Activated T-cell treated with anti-CD3 and anti-CD28 coated beads, Interleukin-2, amount 50 U/mL, for 1 hour (primary cell): ENCODE results near the gene GNAL.
A peak's percentile ranks its signal among the peaks of the same experiment; 100 is the strongest.
"Not testable (repeated sequence)": the region's sequence is repeated elsewhere in the genome, so short reads cannot be mapped to it uniquely, and the experiment has no call there.

Experiments used
- DNase-seq: peaks from one replicate; pipeline ENCODE4 v3.0.0-alpha.2; 2020

GNAL gene

DNA sequence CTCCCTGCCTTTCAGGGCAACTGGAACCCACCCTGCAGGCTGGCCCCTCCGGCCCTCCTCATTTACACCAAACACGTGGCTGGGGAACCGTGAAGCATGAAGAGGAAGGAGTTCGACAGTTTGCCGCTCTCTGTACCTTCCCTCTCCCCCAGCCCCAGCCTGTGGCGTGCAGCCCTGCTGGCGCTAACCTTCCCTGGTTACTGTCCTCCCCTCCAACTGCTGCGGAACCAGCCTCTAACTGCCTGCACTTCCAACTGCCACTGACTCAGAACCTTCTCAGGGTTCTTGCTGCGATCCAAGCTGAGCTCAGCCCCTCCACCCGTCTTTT, 19.2 kb upstream of the GNAL start:
- no peak for DNase-seq

DNA sequence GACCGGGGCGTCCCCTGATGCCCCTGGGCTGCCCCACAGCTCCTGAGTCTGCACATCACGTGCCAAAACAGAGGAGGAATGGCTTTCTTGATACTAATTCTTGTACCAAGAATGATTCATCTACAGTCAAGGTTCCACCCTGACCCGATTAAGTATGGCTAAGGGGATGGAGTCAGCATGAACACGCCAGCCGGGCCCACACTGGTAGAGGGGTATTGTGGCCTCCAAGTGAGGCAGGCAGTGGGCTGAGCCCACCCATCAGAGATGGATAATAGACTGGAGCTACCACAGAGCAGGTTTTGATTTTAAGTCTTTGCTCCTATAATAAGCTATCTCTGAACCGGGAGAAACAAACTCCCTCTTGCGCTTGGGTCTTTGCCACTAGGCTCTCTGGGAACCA, 17.9 kb upstream of the GNAL start:
- no peak for DNase-seq

DNA sequence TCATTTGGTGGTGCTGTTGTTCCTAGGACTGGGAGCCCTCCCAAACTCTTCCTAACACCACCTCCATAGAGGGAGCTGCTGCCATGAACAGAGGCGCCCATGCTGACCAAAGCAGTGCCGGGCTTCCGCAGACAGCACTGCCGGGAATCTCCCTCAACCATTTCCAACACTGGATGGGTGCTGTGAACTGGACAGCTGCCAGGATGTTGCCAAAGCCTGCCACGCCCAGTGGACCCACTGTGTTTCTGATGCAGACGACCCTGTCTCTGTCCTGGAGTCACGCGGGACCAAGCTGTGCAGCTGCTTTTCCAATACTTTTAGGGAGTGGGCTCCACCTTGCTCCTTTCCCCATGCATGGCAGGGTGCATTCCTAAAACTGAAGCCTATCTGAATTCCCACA, 16.9 kb upstream of the GNAL start:
- DNase-seq = no peak

DNA sequence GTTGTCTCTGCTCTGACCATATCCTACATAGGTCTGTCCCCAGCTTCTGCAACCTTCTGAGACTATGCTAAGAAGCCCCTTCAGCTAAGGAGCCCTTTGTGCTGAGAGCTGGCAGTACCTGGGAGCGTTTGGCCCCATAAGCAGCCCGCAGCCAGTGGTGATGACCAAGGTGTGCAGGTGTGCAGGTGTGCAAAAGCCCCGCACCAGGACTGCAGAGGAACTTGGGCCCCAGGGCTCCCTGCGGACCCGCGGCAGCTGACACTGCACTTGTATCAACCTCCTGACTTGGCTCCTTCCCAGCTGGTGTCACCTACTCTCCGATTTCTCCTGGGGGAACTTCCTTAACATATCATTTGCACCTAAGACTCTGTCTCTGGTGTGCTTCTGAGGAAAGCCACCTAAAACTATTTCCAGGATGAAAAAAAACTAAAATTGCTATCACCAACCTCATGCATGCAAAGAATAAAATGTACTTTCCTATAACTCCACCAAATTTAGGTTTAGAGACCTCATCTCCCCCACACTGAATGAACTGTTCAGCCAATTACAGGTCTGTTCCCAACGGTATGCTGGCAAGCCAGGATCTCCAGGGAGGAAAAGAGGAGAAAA, 16.1 kb upstream of the GNAL start:
- no peak for DNase-seq

DNA sequence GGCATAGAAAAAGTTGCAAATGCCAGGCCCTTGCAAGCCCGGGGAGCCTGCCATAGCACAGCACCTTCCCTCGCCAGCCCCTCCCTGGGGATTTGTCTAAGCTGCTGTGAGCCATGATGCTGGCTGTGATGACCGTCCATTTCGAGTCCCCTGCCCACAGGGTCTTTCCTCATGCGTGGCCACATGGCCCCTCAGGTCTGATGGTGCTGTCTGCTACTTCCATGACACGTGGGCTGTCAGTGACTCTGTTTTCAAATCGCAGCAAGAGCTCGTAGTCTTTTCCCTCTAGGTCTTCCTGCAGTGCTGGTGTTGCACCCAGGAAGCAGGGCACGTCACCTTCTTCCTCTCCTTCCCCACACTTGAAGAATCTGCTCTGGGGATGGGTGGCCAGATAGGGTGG, 15.5 kb upstream of the GNAL start:
- no peak for DNase-seq

DNA sequence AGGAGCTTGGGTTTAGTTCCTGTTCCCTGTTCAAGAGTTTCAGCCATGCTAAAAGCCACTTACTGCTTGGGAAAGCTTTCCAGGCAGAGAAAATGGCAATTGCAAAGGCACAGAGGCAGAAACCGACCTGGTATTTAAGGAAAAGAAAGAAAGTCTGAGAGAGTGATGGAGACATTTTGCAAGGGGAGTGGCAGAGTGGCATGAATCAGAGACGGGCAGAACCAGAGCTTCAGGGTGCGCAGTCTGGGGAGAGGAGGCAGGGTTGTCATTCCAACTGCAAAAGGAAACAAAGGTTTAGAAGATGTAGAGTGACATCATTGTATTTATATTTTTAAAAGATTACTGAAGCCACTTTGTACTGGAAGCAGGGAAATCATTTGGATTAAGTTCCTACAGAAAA, 14.9 kb upstream of the GNAL start:
- no peak for DNase-seq

DNA sequence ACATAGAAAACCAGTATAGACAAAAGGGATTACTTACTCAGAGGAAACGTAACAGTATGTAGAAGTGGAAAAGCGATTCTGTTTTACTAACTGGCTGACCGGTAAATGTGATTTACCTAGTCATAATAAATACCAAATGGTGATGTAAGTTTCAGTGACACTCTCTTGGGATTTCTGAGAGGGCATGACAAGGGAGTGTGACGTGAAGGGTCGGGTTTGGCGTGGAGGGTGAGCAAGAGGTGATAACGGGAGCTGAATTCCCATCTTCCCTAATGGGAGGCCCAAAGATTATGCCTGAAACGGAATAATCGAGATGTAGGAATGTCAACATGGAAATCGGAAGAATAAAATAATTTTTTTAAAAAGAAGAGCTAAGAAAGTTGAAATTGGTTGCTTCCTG, 12.7 kb upstream of the GNAL start:
- DNase-seq = no peak

DNA sequence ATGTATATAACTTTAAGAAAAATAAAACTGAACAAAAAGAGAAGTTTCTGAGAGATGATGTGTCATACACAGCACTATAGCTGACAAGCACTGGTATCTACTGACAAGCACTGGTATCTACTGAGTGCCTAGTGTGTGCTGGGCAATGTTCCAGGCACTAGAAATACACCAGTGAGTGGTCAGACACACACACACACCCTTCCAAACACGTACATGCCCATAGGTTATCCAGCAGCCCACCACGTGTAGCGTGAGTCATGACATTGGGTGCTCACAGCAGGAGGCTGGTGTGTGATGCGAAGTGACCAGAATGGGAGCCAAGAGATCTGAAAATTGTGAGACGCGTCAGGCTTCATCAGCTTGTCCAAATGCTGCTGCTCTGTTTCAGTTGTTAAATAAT, 12.2 kb upstream of the GNAL start:
- no peak for DNase-seq

DNA sequence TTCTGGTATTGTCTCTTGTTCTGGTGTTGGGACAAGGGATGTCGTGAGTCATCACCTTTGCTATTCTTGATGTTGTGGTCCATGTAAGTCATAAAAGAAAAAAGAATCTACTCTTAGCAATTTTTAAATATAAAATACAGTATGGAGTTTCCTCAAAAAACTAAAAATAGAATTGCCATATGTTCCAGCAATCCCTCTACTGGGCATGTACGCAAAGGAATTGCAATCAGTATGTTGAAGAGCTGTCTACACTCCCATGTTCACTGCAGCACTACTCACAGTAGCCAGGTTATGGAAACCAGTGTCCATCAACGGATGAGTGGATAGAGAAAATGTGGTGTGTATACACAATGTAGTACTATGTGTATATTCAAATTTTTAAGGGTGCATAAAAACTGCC, 10.9 kb upstream of the GNAL start:
- no peak for DNase-seq

DNA sequence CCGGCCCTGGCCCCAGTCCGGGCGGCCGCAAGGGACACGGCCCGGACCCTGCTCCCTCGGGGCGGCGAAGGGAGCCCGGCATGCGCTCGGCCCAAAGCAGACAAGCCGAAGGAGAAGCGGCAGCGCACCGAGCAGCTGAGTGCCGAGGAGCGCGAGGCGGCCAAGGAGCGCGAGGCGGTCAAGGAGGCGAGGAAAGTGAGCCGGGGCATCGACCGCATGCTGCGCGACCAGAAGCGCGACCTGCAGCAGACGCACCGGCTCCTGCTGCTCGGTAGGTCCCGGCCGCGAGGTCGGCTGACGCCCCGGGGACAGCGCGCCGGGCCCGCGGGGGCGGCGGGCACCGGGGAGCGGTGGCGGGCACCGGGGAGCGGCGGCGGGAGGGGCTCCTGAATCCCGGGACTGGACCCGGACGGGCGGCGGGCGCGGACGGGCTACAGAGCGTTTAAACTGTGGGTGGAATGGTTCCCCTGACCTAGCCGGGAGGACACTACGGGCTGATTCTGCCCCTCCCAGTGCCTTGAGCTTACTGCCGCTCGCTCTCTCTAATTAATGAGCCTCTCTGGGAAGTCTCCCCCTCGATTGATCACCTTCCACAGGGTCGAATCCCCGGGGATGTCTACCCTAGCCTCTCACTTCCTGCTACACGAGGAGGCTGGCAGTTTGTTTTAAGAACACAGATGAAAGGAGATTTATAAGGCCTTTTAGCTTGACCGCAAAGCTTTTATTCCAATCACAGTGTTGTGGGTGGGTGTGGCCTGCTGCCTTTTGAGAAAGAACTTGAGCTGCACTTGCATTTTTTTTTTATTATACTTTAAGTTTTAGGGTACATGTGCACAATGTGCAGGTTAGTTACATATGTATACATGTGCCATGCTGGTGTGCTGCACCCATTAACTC, 853 bp downstream of the GNAL start:
- DNase-seq = peak; percentile 21

DNA sequence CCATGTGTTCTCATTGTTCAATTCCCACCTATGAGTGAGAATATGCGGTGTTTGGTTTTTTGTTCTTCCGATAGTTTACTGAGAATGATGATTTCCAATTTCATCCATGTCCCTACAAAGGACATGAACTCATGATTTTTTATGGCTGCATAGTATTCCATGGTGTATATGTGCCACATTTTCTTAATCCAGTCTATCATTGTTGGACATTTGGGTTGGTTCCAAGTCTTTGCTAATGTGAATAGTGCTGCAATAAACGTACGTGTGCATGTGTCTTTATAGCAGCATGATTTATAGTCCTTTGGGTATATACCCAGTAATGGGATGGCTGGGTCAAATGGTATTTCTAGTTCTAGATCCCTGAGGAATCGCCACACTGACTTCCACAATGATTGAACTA, 1.6 kb downstream of the GNAL start:
- not testable (repeated sequence) for DNase-seq

DNA sequence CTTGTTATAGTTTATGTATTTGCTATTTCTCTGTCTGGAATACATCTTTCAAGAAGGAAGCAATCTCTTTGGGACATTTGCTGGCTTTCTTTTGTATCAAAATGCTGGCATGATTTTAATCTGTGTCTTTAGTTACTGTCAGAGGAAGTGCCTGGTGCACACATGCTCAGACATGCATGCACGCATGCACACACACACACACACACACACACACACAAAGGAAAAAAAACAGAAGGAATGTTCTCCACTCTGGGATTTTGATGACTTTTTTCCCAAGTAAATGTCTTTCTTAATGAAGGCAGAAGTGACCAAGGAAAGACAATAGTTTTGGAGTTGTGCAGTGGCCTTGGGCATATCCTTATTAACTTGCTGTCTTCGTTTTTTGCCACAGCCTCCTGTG, 6.7 kb downstream of the GNAL start:
- DNase-seq = no peak

DNA sequence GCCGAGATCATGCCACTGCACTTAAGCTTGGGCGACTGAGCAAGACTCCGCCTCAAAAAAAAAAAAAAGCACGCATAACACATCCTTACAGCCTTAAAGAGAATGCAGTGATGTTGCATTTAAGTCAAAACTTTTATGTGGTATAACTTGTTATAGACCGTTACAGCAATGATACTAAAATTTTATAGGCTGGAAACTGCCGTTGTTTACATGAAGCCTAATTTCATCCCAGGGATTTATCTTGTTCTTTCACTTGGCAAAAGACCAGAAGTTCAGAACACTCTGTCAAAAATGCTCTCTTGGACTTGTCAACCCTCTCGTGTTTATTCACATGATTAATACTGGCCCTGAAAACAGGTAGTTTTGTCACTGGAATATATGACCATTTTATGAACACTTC, 7.4 kb downstream of the GNAL start:
- no peak for DNase-seq

DNA sequence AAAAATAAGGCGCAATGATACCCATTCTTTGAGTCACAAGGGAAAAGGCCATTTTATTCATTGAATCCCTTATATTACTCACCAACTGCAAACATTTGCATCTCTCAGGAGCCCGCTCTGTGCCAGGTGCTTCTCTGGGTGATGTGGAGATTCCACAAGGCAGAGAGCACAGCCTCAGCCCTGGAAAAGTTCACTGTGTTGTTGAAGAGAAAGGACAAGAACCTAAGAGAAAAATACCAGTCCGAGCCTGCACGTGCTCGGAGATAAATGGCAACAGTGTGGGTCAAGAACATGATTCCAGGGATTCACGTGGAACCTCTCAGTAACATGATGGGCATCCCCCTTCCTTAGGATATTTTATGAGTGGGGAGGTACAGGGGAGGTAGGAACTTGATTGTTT, 11.8 kb downstream of the GNAL start:
- no peak for DNase-seq

DNA sequence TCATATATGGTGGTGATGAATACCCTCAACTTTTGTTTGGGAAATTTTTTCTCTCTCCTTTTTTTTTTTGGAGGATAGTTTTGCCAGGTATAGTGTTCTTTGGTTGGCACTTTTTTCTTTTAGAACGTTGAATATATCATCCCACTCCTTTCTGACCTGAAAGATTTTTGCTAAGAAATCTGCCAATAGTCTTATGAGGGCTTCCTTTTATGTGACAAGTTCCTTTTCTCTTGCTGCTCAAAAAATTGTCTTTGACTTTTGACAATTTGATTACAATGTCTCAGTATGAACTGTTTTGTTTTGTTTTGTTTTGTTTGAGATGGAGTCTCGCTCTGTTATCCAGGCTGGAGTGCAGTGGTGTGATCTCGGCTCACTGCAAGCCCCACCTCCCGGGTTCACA, 21.5 kb downstream of the GNAL start:
- no peak for DNase-seq

DNA sequence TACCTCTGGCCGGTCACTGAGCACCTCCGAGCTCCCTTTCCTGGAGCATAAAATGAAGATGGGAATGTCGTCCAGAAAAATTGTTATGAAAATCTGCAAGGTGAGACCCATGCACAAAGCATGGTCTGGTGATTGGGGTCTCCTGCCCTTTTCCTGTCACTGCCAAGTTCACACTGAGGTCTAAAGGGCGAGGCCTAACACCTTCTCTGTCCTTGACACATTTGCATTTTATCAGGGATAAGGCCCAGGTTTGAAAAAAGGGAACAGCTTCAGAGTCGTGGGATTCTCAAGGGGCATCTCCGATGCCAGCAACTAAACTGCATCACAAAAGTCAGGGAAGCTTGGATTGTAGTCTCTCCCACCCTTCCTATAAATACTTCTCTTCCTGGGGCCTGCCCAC, 24.7 kb downstream of the GNAL start:
- no peak for DNase-seq

DNA sequence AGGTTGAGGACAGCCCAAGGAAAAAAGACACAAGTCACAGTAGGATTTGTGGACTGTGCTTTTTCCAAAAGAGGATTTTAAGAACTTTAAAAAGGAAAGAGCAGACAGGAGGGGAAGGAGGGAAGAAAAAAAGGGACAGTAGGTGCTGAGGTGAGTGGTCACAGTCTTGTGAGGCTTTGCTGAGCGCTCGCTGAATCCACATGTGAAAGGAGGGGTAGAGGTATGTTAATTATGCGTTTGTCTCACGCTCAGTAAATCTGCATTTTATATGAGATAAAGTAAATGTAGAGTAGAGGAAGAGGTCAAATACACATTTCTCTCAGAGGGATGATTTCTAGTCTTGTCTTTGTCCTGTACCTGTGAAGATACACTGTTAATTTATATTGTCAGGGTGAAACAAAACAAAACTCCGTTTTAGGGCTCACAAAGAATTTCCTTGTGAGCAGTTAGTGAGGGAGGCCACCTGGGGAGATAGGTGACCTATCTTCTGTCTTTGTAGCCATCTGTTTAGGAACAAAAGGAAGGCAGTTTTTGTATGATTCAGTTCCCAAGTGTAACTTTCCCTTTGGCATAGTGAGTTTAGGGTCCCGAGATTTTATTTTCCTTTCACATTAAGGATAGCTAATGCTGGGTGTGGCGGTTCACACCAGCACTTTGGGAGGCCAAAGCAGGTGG, 25.3 kb downstream of the GNAL start:
- DNase-seq = no peak

DNA sequence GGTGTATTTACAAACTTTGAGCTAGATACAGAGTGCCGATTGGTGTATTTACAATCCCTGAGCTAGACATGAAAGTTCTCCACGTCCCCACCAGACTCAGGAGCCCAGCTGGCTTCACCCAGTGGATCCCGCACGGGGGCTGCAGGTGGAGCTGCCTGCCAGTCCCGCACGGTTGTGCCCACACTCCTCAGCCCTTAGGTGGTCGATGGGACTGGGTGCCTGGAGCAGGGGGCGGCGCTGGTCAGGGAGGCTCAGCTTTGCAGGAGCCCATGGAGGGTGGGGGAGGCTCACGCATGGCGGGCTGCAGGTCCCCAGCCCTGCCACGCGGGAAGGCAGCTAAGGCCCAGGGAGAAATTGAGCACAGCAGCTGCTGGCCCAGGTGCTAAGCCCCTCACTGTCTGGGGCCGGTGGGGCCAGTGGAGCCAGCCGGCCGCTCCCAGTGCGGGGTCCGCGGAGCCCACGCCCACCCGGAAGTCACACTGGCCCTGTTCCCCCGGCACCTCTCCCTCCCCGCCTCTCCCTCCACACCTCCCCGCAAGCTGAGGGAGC, 27.8 kb downstream of the GNAL start:
- DNase-seq = not testable (repeated sequence)

DNA sequence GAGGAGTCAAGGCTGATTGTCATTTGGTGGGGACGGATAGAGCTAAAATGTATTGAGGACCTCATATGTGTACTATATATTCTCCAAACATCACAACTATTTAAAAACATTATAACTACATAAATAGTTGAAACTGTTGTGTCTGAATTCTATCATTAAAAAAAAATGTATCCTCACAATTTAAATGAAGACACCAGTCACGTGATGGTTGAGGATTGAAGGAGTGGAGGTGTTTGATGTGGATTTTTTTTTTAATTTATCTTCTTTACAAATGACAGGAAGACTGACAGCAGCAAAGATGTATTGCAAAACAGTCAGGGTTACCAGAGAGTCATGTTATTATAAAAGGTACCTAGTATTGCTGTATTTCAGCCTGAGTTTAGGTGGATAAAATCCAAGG, 30.0 kb downstream of the GNAL start:
- DNase-seq = no peak

DNA sequence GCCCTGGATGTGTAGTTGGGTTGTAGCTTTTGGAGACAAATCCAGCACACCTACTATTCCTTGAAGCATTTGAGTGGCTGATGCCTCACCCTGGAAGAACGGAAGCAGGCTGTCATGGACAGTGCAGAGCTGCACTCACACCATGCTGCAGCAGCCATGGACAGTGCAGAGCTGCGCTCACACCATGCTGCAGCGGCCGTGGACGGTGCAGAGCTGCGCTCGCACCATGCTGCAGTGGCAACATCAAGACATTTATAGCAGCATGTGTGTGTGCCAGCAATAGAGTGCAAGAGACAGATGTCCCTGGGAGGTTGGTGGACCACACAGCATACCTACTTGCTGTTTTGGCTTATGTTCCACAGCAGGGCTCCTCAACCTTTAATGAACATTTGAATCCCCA, 30.6 kb downstream of the GNAL start:
- no peak for DNase-seq

DNA sequence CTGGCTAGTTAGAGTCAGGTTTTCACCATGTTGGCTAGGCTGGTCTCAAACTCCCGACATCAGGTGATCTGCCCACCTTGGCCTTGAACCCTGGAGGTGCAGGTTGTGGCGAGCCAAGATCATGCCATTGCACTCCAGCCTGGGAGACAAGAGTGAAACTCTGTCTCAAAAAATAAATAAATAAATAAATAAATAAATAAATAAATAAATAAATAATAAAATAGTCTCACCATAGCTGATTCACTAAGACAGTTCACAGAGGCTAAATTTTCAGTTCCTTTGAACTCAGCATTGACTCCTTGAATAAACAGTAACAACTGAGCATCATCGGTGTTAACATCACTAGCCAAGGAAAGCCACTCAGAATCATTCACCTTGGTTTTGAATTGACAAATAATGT, 32.7 kb downstream of the GNAL start:
- DNase-seq = no peak

DNA sequence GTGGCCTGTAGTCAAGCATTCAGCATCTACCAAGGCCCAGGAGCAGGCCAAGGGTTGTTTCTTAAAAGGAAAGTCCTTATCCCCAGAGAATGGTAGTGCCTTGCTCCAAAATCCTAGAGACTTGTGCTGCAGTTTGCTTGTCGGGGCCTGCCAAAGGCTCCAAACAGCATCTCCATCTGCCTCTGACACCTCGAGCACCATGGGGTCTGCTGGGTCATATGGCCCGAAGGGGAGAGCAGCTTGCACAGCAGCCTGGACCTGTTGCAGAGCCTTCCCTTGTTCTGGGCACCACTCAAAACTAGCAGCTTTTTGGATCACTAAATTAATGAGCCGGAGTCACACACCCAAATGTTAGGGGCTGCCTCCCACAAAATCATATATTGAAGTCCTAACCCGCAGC, 35.7 kb downstream of the GNAL start:
- no peak for DNase-seq

DNA sequence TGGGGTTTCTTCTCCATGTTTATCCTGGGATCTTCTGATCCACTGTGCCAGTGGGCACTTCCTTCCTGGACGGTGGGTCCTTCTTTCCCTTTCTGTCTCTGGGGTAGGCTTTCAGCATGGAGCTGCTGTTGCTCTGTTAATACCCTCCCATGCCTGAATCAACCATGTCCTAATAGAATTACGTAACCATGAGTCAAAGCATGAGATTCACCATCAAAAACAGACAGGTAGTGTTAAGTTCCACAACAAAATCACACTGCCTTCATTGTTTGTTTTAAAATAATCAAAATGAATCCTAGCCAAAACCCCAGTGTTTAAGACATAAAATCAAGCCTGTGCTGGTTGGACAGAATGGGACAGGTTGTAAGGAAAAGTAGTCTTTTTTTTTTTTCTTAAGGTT, 37.5 kb downstream of the GNAL start:
- DNase-seq = no peak

DNA sequence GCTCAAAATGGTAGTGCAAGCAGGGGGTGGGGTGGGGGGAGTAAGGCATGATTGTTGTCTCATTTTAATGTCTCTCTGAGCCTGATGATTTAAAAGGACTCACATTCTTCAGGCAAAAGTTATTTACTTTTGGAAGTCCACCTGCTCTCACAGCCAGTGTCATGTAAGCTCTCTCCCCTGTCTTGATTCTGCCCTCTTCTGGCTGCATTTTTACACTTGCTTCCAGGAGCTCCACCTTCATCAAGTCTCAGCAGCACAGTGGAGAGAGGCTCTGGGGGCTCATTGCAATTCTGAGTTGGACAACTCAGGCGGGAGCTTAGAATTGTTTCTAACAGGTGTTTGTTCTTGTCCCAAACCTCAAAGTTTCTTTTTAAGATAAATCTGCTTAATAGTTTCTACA, 39.2 kb downstream of the GNAL start:
- DNase-seq = no peak
